K562 (cell line): ENCODE data around the gene KLK2. TPM values are rescaled to one million over a fixed set of nuclear protein-coding genes. Genes with fewer than 3 reads are reported as not detected.

Experiments
- ATAC-seq: fragments of 200-7000 bp; cut with Tn5 transposase; 3 replicates; pipeline ENCODE4 v1.9.1; 2020; ENCODE audit warnings: moderate library complexity
- BruUV-seq: library from RNA; stranded (reverse); fragments of 400-500 nt; replicated peaks from 2 replicates; lab custom pipeline; 2021; lab: Mats Ljungman, UMichigan
- CTCF ChIA-PET: fragments of 300-600 bp; formaldehyde crosslinking; extraction: SDS; loops from one replicate; lab custom pipeline; 2021; ENCODE audit warnings: low intra/inter-chr PET ratio; lab: Yijun Ruan, JAX
- POLR2A ChIA-PET: fragments of 300-600, 350-650 bp; sonication (Branson Sonifier 250); formaldehyde crosslinking; extraction: SDS; loops from one replicate; lab custom pipeline; 2021; ENCODE audit warnings: antibody characterized with exemption, inconsistent platforms; lab: Yijun Ruan, JAX
- DNase-seq, 4 experiments: peaks; one replicate each; pipeline versions ENCODE4 v3.0.0 to v3.0.0-alpha.2; 2011 to 2018; ENCODE audit warnings: low spot score in 3 of 4, mixed read lengths in 3 of 4; ENCODE audit errors: extremely low read depth in 1 of 4
- FAIRE-seq: peaks from 2 replicates; lab custom pipeline; 2011; peaks lifted over from hg19 to GRCh38; lab: Jason Lieb, UNC
- H2AFZ ChIP-seq: 2 replicates; pipeline ENCODE4 v1.6.0; 2011; ENCODE audit warnings: low read depth, low read length, control low read depth, inconsistent platforms
- H3K27ac ChIP-seq: fragments of 200-600 bp; 3 replicates; pipeline ENCODE4 v1.8.0; 2011; ENCODE audit warnings: low read depth, mild to moderate bottlenecking, control low read depth, inconsistent platforms, low read length, moderate library complexity, mixed read lengths; ENCODE audit errors: extremely low read depth
- H3K27me3 ChIP-seq, 2 experiments: fragments of 300-600 bp in 1 of 2; 2 replicates in 1 of 2; 3 replicates in 1 of 2; pipeline versions ENCODE4 v1.6.0 to v1.8.0; 2011; ENCODE audit warnings: inconsistent platforms in 2 of 2, low read length in 2 of 2, mild to moderate bottlenecking in 1 of 2, mixed read lengths in 1 of 2, moderate library complexity in 1 of 2; ENCODE audit not compliant: control insufficient read depth in 2 of 2, insufficient read depth in 2 of 2
- H3K36me3 ChIP-seq: fragments of 300-600 bp; 3 replicates; pipeline ENCODE4 v1.8.0; 2011; ENCODE audit warnings: mild to moderate bottlenecking, low read length, inconsistent platforms; ENCODE audit not compliant: control insufficient read depth, insufficient read depth
- H3K4me1 ChIP-seq, 2 experiments: fragments of 200-600 bp in 1 of 2; replicated peaks in 1 of 2; 2 replicates in 1 of 2; 3 replicates in 1 of 2; pipeline versions ENCODE4 v1.5.1 to v1.8.0; 2011; ENCODE audit warnings: inconsistent platforms in 2 of 2, low read length in 2 of 2, mild to moderate bottlenecking in 1 of 2, mixed read lengths in 1 of 2, moderate library complexity in 1 of 2; ENCODE audit not compliant: control insufficient read depth in 2 of 2, insufficient read depth in 2 of 2
- H3K4me2 ChIP-seq: 2 replicates; pipeline ENCODE4 v1.6.1; 2011; ENCODE audit warnings: low read length, control low read depth, inconsistent platforms, mixed read lengths; ENCODE audit not compliant: insufficient read depth
- H3K4me3 ChIP-seq: fragments of 200-600 bp; sonication (generic), shearing (Covaris generic); 2 replicates; pipeline ENCODE4 v1.5.1; 2016; ENCODE audit warnings: control low read depth, inconsistent platforms
- H3K79me2 ChIP-seq: fragments of 200-600 bp; 3 replicates; pipeline ENCODE4 v1.8.0; 2011; ENCODE audit warnings: low read length, inconsistent platforms; ENCODE audit not compliant: control insufficient read depth, insufficient read depth
- H3K9ac ChIP-seq, 2 experiments: 2 replicates each; pipeline versions ENCODE4 v1.6.0 to v1.6.1; 2011; ENCODE audit warnings: low read depth in 2 of 2, low read length in 2 of 2, control low read depth in 1 of 2, inconsistent platforms in 1 of 2, mild to moderate bottlenecking in 1 of 2, mixed read lengths in 1 of 2; ENCODE audit not compliant: insufficient read depth in 1 of 2
- H3K9me1 ChIP-seq: one replicate; pipeline ENCODE4 v1.6.0; 2011; ENCODE audit warnings: inconsistent platforms, mild to moderate bottlenecking, low read length, moderate library complexity; ENCODE audit not compliant: control insufficient read depth, insufficient read depth
- H3K9me3 ChIP-seq: replicated peaks from 2 replicates; pipeline ENCODE4 v1.5.1; 2011; ENCODE audit warnings: low read depth, low read length, inconsistent platforms; ENCODE audit not compliant: control insufficient read depth, insufficient read depth
- H4K20me1 ChIP-seq: replicated peaks from 2 replicates; pipeline ENCODE4 v1.6.1; 2011; ENCODE audit warnings: low read length, inconsistent platforms, mixed read lengths; ENCODE audit not compliant: control insufficient read depth, insufficient read depth
- BRF1 ChIP-seq: IDR thresholded peaks from 3 replicates; pipeline ENCODE4 v1.6.1; 2011; ENCODE audit warnings: borderline replicate concordance, mild to moderate bottlenecking; ENCODE audit not compliant: insufficient read length; ENCODE audit errors: extremely low read depth
- CCNT2 ChIP-seq: IDR thresholded peaks from 2 replicates; pipeline ENCODE4 v1.6.1; 2011; ENCODE audit warnings: borderline replicate concordance, low read depth, mild to moderate bottlenecking, moderate library complexity, mixed read lengths, low read length; ENCODE audit not compliant: insufficient read length; ENCODE audit errors: extremely low read depth
- ELF1 ChIP-seq: fragments of 200-800 bp; sonication (Bioruptor generic); IDR thresholded peaks from 2 replicates; pipeline ENCODE4 v1.6.1; 2016; ENCODE audit warnings: missing genetic modification characterization, missing compliant biosample characterization
- ETV5 ChIP-seq: sonication (generic); formaldehyde crosslinking; IDR thresholded peaks from 2 replicates; pipeline ENCODE4 v1.4.0; 2020; ENCODE audit warnings: low read depth, mild to moderate bottlenecking, missing genetic modification reagents
- FOXJ3 ChIP-seq: sonication (generic); formaldehyde crosslinking; IDR thresholded peaks from 2 replicates; pipeline ENCODE4 v1.4.0; 2020; ENCODE audit warnings: mild to moderate bottlenecking, missing genetic modification reagents
- KAT2B ChIP-seq: IDR thresholded peaks from one replicate; pipeline ENCODE4 v1.6.1; 2012; ENCODE audit warnings: low read depth, mild to moderate bottlenecking, control low read depth, inconsistent platforms, low read length, moderate library complexity
- PTBP1 ChIP-seq: fragments of 200-400 bp; formaldehyde crosslinking; IDR thresholded peaks from 2 replicates; pipeline ENCODE4 v1.6.1; 2017; ENCODE audit warnings: low read depth, low read length
- RB1 ChIP-seq: fragments of 450-650 bp; IDR thresholded peaks from 2 replicates; pipeline ENCODE4 v1.6.1; 2017; ENCODE audit warnings: low read depth, mild to moderate bottlenecking
- SAFB2 ChIP-seq: fragments of 200-400 bp; formaldehyde crosslinking; IDR thresholded peaks from 2 replicates; pipeline ENCODE4 v1.6.1; 2018; ENCODE audit warnings: borderline replicate concordance, low read length, low read depth, moderate library complexity; ENCODE audit not compliant: severe bottlenecking
- TAL1 ChIP-seq: fragments of 450-650 bp; IDR thresholded peaks from 2 replicates; pipeline ENCODE4 v1.6.1; 2016; ENCODE audit warnings: mild to moderate bottlenecking
- WGBS: fragments of 100-300 bp; shearing (Covaris generic); methylation state at CpG from one replicate; pipeline ENCODE4 v1.1.6; 2016; ENCODE audit warnings: low coverage, mixed read lengths; ENCODE audit not compliant: insufficient coverage; ENCODE audit errors: missing lambda C conversion rate; 5-methylcytosine and 5-hydroxymethylcytosine counted together
- in situ Hi-C: fragments of 300-500 bp; cut with MboI; formaldehyde crosslinking; loops from 4 replicates; pipeline ENCODE4 v1.15.0; 2018; ENCODE audit warnings: inconsistent platforms, mixed read lengths
- intact Hi-C: fragments of 100-400 bp; cut with micrococcal nuclease; formaldehyde crosslinking; loops from 2 replicates; pipeline ENCODE4 v1.14.2; 2022
- polyA plus RNA-seq, 8 experiments: library from polyadenylated mRNA; depleted of rRNA in 4 of 8; stranded (reverse) in 5 of 8; unstranded in 3 of 8; fragments of >200 nt; fragmentation: Nextera tagmentation in 2 of 8; fragmentation: Illumina TruSeq in 1 of 8; extraction: Ambion mirVana in 2 of 8; extraction: Trizol in 1 of 8; gene quantifications; 2 replicates each; pipeline versions ENCODE4 v1.2.1 to v1.2.3, GENCODE V29; 2011 to 2014; ENCODE audit warnings: inconsistent platforms in 1 of 8, missing spikeins in 1 of 8
- total RNA-seq, 7 experiments: library from RNA; depleted of rRNA in 6 of 7; stranded (reverse); fragments of >200 nt in 6 of 7; fragmentation: Illumina TruSeq in 2 of 7; extraction: Trizol in 2 of 7; gene quantifications; 2 replicates each; pipeline versions ENCODE4 v1.2.1 to v1.2.3, GENCODE V29; 2011 to 2021; ENCODE audit warnings: low replicate concordance in 1 of 7
- TF ChIP-seq, protein P1 (sequence below): sonication (generic); formaldehyde crosslinking; IDR thresholded peaks from 2 replicates; pipeline ENCODE4 v1.8.1; 2023; ENCODE audit warnings: mild to moderate bottlenecking, missing genetic modification reagents
- TF ChIP-seq, protein P2 (sequence below): IDR thresholded peaks from 2 replicates; pipeline ENCODE4 v1.6.1; 2011; ENCODE audit warnings: borderline replicate concordance, low read depth, mild to moderate bottlenecking, moderate library complexity, low read length; ENCODE audit not compliant: insufficient read depth, poor library complexity, severe bottlenecking
- TF ChIP-seq, protein P3 (sequence below): fragments of 250-450 bp; sonication (Bioruptor Pico); IDR thresholded peaks from 2 replicates; pipeline ENCODE4 v1.8.0; 2021; ENCODE audit warnings: mild to moderate bottlenecking, moderate library complexity

The KLK2 gene
- total and polyA plus RNA-seq, 9 of the 15 experiments (the other 6 are each of a cell fraction or from before 2014, with no cell fraction given) = 0.11 to 0.47 (median 0.23) TPM; not detected in 1

DNA sequence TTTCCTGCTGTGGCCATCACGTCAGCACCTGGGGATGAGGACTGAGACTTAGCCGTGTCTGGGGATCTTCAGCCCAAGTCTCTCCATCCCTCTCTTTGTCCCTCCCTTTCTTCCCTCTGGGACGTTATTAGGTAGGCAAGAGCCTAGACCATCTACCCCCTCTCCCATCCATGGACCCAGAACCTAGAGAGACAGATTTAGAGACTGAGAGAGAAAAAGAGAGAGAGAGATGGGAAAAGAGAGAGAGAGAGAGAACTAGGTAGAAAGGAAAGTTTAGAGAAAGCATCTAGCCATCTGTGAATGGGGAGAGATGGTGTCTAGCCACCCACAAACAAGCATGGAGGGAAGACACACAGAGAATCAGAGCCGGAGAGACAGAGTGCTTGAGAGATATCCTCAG, 37.5 kb downstream of the KLK2 start:
- TF ChIP-seq BRF1 (no peak), PTBP1 (no peak), CCNT2 (no peak), RB1 (no peak), TAL1 (no peak), SAFB2 (no peak), ELF1 (no peak), FOXJ3 (CRISPR knock-in tag) (no peak), KAT2B (no peak), ETV5 (no peak)
- TF ChIP-seq, protein P1, sequence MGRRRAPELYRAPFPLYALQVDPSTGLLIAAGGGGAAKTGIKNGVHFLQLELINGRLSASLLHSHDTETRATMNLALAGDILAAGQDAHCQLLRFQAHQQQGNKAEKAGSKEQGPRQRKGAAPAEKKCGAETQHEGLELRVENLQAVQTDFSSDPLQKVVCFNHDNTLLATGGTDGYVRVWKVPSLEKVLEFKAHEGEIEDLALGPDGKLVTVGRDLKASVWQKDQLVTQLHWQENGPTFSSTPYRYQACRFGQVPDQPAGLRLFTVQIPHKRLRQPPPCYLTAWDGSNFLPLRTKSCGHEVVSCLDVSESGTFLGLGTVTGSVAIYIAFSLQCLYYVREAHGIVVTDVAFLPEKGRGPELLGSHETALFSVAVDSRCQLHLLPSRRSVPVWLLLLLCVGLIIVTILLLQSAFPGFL = no peak
- TF ChIP-seq, protein P2, sequence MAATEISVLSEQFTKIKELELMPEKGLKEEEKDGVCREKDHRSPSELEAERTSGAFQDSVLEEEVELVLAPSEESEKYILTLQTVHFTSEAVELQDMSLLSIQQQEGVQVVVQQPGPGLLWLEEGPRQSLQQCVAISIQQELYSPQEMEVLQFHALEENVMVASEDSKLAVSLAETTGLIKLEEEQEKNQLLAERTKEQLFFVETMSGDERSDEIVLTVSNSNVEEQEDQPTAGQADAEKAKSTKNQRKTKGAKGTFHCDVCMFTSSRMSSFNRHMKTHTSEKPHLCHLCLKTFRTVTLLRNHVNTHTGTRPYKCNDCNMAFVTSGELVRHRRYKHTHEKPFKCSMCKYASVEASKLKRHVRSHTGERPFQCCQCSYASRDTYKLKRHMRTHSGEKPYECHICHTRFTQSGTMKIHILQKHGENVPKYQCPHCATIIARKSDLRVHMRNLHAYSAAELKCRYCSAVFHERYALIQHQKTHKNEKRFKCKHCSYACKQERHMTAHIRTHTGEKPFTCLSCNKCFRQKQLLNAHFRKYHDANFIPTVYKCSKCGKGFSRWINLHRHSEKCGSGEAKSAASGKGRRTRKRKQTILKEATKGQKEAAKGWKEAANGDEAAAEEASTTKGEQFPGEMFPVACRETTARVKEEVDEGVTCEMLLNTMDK = no peak
- TF ChIP-seq, protein P3, sequence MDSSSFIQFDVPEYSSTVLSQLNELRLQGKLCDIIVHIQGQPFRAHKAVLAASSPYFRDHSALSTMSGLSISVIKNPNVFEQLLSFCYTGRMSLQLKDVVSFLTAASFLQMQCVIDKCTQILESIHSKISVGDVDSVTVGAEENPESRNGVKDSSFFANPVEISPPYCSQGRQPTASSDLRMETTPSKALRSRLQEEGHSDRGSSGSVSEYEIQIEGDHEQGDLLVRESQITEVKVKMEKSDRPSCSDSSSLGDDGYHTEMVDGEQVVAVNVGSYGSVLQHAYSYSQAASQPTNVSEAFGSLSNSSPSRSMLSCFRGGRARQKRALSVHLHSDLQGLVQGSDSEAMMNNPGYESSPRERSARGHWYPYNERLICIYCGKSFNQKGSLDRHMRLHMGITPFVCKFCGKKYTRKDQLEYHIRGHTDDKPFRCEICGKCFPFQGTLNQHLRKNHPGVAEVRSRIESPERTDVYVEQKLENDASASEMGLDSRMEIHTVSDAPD (CRISPR knock-in tag) = no peak
- Histone ChIP-seq H4K20me1 (peaks cover 3% of the 10 kb centered on the region; the same call in 1 of the 2 replicates), H3K4me3 (no peak overlapping the region), H2AFZ (no peak overlapping the region), H3K4me2 (no peak overlapping the region), H3K4me1 (peaks cover 0 to 28% of the 10 kb centered on the region in 2 experiments; a peak in 3 of 5 replicates), H3K36me3 (no peaks in the 10 kb centered on the region), H3K9me1 (no peaks in the 10 kb centered on the region), H3K79me2 (no peaks in the 10 kb centered on the region), H3K27me3 (peaks cover 27 to 47% of the 10 kb centered on the region in 2 experiments), H3K9ac (no peak overlapping the region), H3K27ac (no peak overlapping the region), H3K9me3 (no peaks in the 10 kb centered on the region)
- no peak for ATAC-seq
- no peak for FAIRE-seq
- POLR2A ChIA-PET = interaction anchor here (0.6 to 1.8 kb wide), 2 partner anchors 109 to 118 kb away, joined by 4 to 5 read pairs; no protein-coding TSS in a partner anchor
- 8% methylated on average over 4 of the region's 4 CpGs for WGBS
- in situ Hi-C loops = loop anchor here (10.0 kb wide), 1 partner anchor 376 kb away; no protein-coding TSS in a partner anchor
- CTCF ChIA-PET = no interaction called here
- no TSS peak for BruUV-seq
- DNase-seq = no peak
- intact Hi-C loops = no loop called here
